Hindlimb muscle (tissue), 1 donor: Measurements from ENCODE around the gene EBLN2. TPM values are rescaled to one million over a fixed set of nuclear protein-coding genes. Genes with fewer than 3 reads are reported as not detected.

Source experiments
- DNase-seq: peaks from one replicate; pipeline ENCODE4 v3.0.0-alpha.2; 2013
- polyA plus RNA-seq: library from polyadenylated mRNA; unstranded; fragments of 120-200 nt; gene quantifications from one replicate; pipeline ENCODE4 v1.2.1, GENCODE V29; 2013; ENCODE audit not compliant: insufficient read length

EBLN2 gene
- polyA plus RNA-seq, 1 donor: 4.0 TPM

DNA sequence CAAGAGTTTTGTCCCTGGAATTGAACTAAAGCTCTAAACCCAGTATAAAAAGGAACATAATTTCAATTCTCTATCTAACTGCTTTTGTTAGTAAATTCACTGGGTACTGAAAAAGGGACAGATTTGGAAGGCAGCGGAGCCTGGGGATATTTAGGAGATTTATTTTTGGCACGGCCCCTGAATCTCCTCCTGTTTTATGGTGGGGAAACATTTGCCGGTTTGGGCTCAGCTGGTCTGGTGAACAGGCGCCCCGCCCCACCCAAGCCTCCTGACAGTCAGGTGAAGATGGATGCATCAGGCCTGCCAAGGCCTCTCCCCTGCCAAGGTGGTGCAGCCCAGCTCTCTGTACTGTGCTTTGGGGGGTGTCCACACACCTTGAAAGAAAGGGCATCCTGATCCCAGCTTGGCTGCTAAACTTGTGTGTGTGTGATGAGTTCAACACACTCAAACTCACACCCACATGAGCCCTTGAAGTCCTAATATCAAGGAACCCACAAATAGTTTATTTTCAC lies 46.3 kb downstream of the EBLN2 start:
- DNase-seq: no peak

DNA sequence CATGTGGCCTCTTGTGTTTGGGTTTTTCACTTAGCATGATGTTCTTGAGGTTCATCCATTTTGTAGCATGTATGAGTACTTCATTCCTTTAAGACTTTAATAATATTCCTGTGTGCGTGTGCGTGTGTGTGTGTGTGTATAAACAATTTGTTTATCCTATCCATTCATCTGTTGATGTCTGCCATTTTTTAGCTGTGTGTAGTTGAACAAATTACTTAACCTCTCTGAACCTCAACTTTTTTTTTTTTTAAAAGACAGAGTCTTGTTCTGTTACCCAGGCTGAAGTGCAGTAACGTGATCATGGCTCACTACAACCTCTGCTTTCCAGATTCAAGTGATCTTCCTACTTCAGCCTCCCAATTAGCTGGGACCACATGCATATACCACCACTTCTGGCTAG lies 47.3 kb downstream of the EBLN2 start:
- no peak for DNase-seq

- no peak for DNase-seq
Observed at GRCh38 chr3:73110530-73110929, 49.1 kb downstream of the EBLN2 start.

Other genes starting within 250 kb of the EBLN2 start
- gene SHQ1, start 213.2 kb upstream of the EBLN2 start, polyA plus RNA-seq: 11.6 TPM
- gene GXYLT2, start 173.6 kb upstream of the EBLN2 start, polyA plus RNA-seq: 27.9 TPM
- 50.8 TPM for gene PPP4R2, start 64.8 kb upstream of the EBLN2 start, polyA plus RNA-seq